D721Med (cell line): Measurements from ENCODE around the gene STX7.

ENCODE experiments used
- DNase-seq: peaks from one replicate; pipeline ENCODE4 v3.0.0; 2011; ENCODE audit warnings: low spot score; ENCODE audit not compliant: insufficient read length
- FAIRE-seq: peaks from 2 replicates; lab custom pipeline; 2011; peaks lifted over from hg19 to GRCh38; lab: Jason Lieb, UNC
- CTCF ChIP-seq: IDR thresholded peaks from 2 replicates; pipeline ENCODE4 v1.5.1; 2012; ENCODE audit warnings: mild to moderate bottlenecking, control low read depth; ENCODE audit not compliant: insufficient read depth; ENCODE audit errors: missing control alignments

The STX7 gene

GRCh38 chr6:132491881-132492280, 21.0 kb downstream of the STX7 start:
- DNase-seq, result no peak
- FAIRE-seq, result no peak
- no peak for TF ChIP-seq CTCF

- FAIRE-seq, result no peak
- DNase-seq, result no peak
- no peak for TF ChIP-seq CTCF
Observed at GRCh38 chr6:132491303-132491702, 21.6 kb downstream of the STX7 start.

GRCh38 chr6:132490478-132491204, 22.3 kb downstream of the STX7 start:
- DNase-seq, result no peak
- no peak for TF ChIP-seq CTCF
- no peak for FAIRE-seq

GRCh38 chr6:132490024-132490423, 22.9 kb downstream of the STX7 start:
- DNase-seq, result no peak
- no peak for TF ChIP-seq CTCF
- FAIRE-seq, result no peak

- FAIRE-seq, result no peak
- no peak for DNase-seq
Observed at GRCh38 chr6:132489376-132489775, 23.5 kb downstream of the STX7 start.

GRCh38 chr6:132487762-132488161, 25.2 kb downstream of the STX7 start:
- no peak for FAIRE-seq
- DNase-seq, result no peak
- TF ChIP-seq CTCF, result no peak

More at GRCh38 chr6:132489376-132489775, 23.5 kb downstream of the STX7 start:
- TF ChIP-seq CTCF, result no peak

GRCh38 chr6:132484680-132485018, 28.3 kb downstream of the STX7 start:
- no peak for FAIRE-seq
- DNase-seq, result no peak
- no peak for TF ChIP-seq CTCF
